ENCODE measurements around the gene ACSL1. TPM values are rescaled to one million over a fixed set of nuclear protein-coding genes. Genes with fewer than 3 reads are reported as not detected.

Gene ACSL1
- total and polyA plus RNA-seq, 2 of the 8 experiments (the other 6 are each of a cell fraction or from before 2014, with no cell fraction given) = 2.3 to 8.7 TPM

DNA sequence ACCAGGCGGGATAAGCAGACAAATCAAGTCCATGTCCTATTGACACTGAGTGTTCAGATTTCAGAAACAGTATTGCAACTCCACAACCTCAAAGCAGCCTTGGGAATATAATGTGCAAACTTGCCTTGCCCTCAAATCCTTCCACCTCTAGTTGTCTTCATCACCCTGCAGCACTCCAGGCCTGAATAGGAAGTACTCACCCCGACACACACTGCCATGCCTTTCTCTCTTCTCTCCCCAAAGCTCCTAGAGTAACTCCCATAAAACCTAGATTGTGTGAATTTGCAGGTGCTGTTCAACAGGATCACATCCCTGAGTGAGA lies 19.6 kb downstream of the ACSL1 start (continued):
- TF ChIP-seq BACH1 (IDR thresholded peaks at IDR 0.05; ENCODE audit: low read length) (no peak), JUND (IDR thresholded peaks at IDR 0.05; ENCODE audit: low read length) (no peak), EP300 (IDR thresholded peaks at IDR 0.05; ENCODE audit: borderline replicate concordance in 1 of 2, low read depth in 2 of 2, low read length in 2 of 2) (no peak), RBBP5 (IDR thresholded peaks at IDR 0.05; ENCODE audit: borderline replicate concordance, low read depth, low read length) (no peak), YY1 (IDR thresholded peaks at IDR 0.05; ENCODE audit: low read depth, low read length) (no peak), NRF1 (IDR thresholded peaks at IDR 0.05; ENCODE audit: low read depth, low read length) (no peak)

Data from H1 (cell line).